H1 (cell line): ENCODE data around the gene PLEKHN1. TPM values are rescaled to one million over a fixed set of nuclear protein-coding genes. Genes with fewer than 3 reads are reported as not detected.

Experiments used
- CTCF ChIA-PET: fragments of 300-600 bp; sonication (Branson Sonifier 250); formaldehyde crosslinking; loops from one replicate; lab custom pipeline; 2021; ENCODE audit not compliant: partially characterized antibody; lab: Charles Lee
- POLR2A ChIA-PET: fragments of 300-600 bp; sonication (Branson Sonifier 250); formaldehyde crosslinking; loops from one replicate; lab custom pipeline; 2021; ENCODE audit warnings: inconsistent platforms; ENCODE audit not compliant: partially characterized antibody; lab: Charles Lee
- DNase-seq, 2 experiments: peaks; one replicate each; pipeline versions ENCODE4 v3.0.0 to v3.0.0-alpha.2; 2010 to 2022; ENCODE audit warnings: low spot score in 2 of 2, low read depth in 1 of 2, mixed read lengths in 1 of 2
- FAIRE-seq: peaks from 2 replicates; lab custom pipeline; 2011; peaks lifted over from hg19 to GRCh38; lab: Jason Lieb, UNC
- H2AFZ ChIP-seq: 2 replicates; pipeline ENCODE4 v1.8.1; 2012; ENCODE audit warnings: low read length, inconsistent platforms
- H2AK5ac ChIP-seq: 2 replicates; pipeline ENCODE4 v1.6.1; 2013; ENCODE audit warnings: low read depth, low read length
- H2BK120ac ChIP-seq: replicated peaks from 2 replicates; pipeline ENCODE3; 2013; ENCODE audit warnings: low read depth, low read length, inconsistent platforms
- H2BK12ac ChIP-seq: 2 replicates; pipeline ENCODE4 v1.6.1; 2013; ENCODE audit warnings: low read depth, low read length
- H2BK15ac ChIP-seq: 2 replicates; pipeline ENCODE4 v1.6.1; 2013; ENCODE audit warnings: low read length
- H2BK20ac ChIP-seq: 2 replicates; pipeline ENCODE4 v1.6.1; 2013; ENCODE audit warnings: low read length
- H2BK5ac ChIP-seq: 2 replicates; pipeline ENCODE4 v1.6.1; 2013; ENCODE audit warnings: low read depth, low read length
- H3K14ac ChIP-seq: 2 replicates; pipeline ENCODE4 v1.6.1; 2013; ENCODE audit warnings: inconsistent platforms; ENCODE audit not compliant: insufficient read length
- H3K18ac ChIP-seq: 2 replicates; pipeline ENCODE4 v1.6.1; 2013; ENCODE audit warnings: low read length; ENCODE audit errors: extremely low read depth
- H3K23ac ChIP-seq: 2 replicates; pipeline ENCODE4 v1.6.1; 2013; ENCODE audit warnings: inconsistent platforms; ENCODE audit not compliant: insufficient read length
- H3K23me2 ChIP-seq: 2 replicates; pipeline ENCODE4 v1.6.1; 2013; ENCODE audit warnings: low read depth, low read length
- H3K27ac ChIP-seq: 2 replicates; pipeline ENCODE4 v1.6.1; 2011; ENCODE audit warnings: low read depth, low read length, inconsistent platforms
- H3K27me3 ChIP-seq, 4 experiments: replicated peaks in 1 of 4; 1 replicate in 1 of 4; 2 replicates in 3 of 4; pipeline versions ENCODE4 v1.6.1 to v1.8.1; 2011 to 2013; ENCODE audit warnings: low read length in 3 of 4, mild to moderate bottlenecking in 3 of 4, inconsistent platforms in 2 of 4, mixed read lengths in 2 of 4, moderate library complexity in 1 of 4; ENCODE audit not compliant: control insufficient read depth in 3 of 4, insufficient read depth in 3 of 4; ENCODE audit errors: extremely low read depth in 1 of 4
- H3K36me3 ChIP-seq, 4 experiments: 2 replicates each; pipeline versions ENCODE4 v1.6.1 to v1.8.1; 2011 to 2013; ENCODE audit warnings: mild to moderate bottlenecking in 4 of 4, low read length in 3 of 4, moderate library complexity in 2 of 4, control low read depth in 1 of 4, inconsistent platforms in 1 of 4; ENCODE audit not compliant: insufficient read depth in 4 of 4, control insufficient read depth in 2 of 4
- H3K4ac ChIP-seq: replicated peaks from 2 replicates; pipeline ENCODE3; 2013; ENCODE audit warnings: low read length, low read depth, mixed read lengths, inconsistent platforms; ENCODE audit not compliant: insufficient read length
- H3K4me1 ChIP-seq, 4 experiments: replicated peaks in 1 of 4; 1 replicate in 1 of 4; 2 replicates in 3 of 4; pipeline versions ENCODE4 v1.6.1 to v1.8.1; 2011 to 2013; ENCODE audit warnings: low read length in 3 of 4, inconsistent platforms in 2 of 4, mixed read lengths in 1 of 4; ENCODE audit not compliant: insufficient read depth in 4 of 4, control insufficient read depth in 3 of 4
- H3K4me2 ChIP-seq, 2 experiments: 2 replicates each; pipeline versions ENCODE4 v1.6.1 to v1.8.1; 2011 to 2013; ENCODE audit warnings: low read depth in 2 of 2, low read length in 2 of 2, control low read depth in 1 of 2, inconsistent platforms in 1 of 2, mild to moderate bottlenecking in 1 of 2; ENCODE audit not compliant: insufficient read depth in 1 of 2
- H3K4me3 ChIP-seq, 4 experiments: fragments of 200-600, 300-600 bp in 1 of 4; sonication (generic), shearing (Covaris generic), sonication (Bioruptor Twin) in 1 of 4; 2 replicates each; pipeline versions ENCODE4 v1.5.1 to v1.8.1; 2011 to 2016; ENCODE audit warnings: low read length in 4 of 4, low read depth in 3 of 4, control low read depth in 2 of 4, inconsistent platforms in 2 of 4, mild to moderate bottlenecking in 2 of 4, mixed read lengths in 1 of 4, moderate library complexity in 1 of 4; ENCODE audit not compliant: insufficient read depth in 2 of 4; ENCODE audit errors: extremely low read depth in 1 of 4
- H3K56ac ChIP-seq: replicated peaks from 2 replicates; pipeline ENCODE3; 2013; ENCODE audit warnings: low read depth, mild to moderate bottlenecking, mixed read lengths, low read length, inconsistent platforms; ENCODE audit not compliant: insufficient read length
- H3K79me1 ChIP-seq: 2 replicates; pipeline ENCODE4 v1.6.1; 2013; ENCODE audit warnings: low read depth, low read length, control low read depth
- H3K79me2 ChIP-seq, 2 experiments: 2 replicates each; pipeline versions ENCODE4 v1.6.1 to v1.8.1; 2012 to 2013; ENCODE audit warnings: low read length in 2 of 2, mild to moderate bottlenecking in 2 of 2, inconsistent platforms in 1 of 2; ENCODE audit not compliant: insufficient read depth in 2 of 2, control insufficient read depth in 1 of 2
- H3K9ac ChIP-seq, 4 experiments: replicated peaks in 1 of 4; 1 replicate in 1 of 4; 2 replicates in 3 of 4; pipeline versions ENCODE4 v1.6.1 to v1.8.1; 2011 to 2013; ENCODE audit warnings: low read depth in 3 of 4, low read length in 3 of 4, control low read depth in 2 of 4, mild to moderate bottlenecking in 2 of 4, moderate library complexity in 2 of 4, inconsistent platforms in 1 of 4; ENCODE audit errors: extremely low read depth in 1 of 4
- H3K9me3 ChIP-seq, 2 experiments: 2 replicates each; pipeline versions ENCODE4 v1.6.1 to v1.8.1; 2012 to 2013; ENCODE audit warnings: mild to moderate bottlenecking in 2 of 2, moderate library complexity in 2 of 2, control low read depth in 1 of 2, inconsistent platforms in 1 of 2, low read depth in 1 of 2, low read length in 1 of 2, mixed read lengths in 1 of 2; ENCODE audit not compliant: insufficient read depth in 2 of 2
- H4K20me1 ChIP-seq, 2 experiments: replicated peaks in 1 of 2; 2 replicates each; pipeline versions ENCODE3 to v1.8.1; 2011 to 2013; ENCODE audit warnings: inconsistent platforms in 2 of 2, low read length in 2 of 2, mild to moderate bottlenecking in 1 of 2; ENCODE audit not compliant: insufficient read depth in 2 of 2, control insufficient read depth in 1 of 2
- H4K5ac ChIP-seq: 2 replicates; pipeline ENCODE4 v1.6.1; 2013; ENCODE audit warnings: low read length, low read depth, mixed read lengths, inconsistent platforms; ENCODE audit not compliant: insufficient read length
- H4K8ac ChIP-seq: 2 replicates; pipeline ENCODE4 v1.8.0; 2013; ENCODE audit warnings: mild to moderate bottlenecking, moderate library complexity, low read length, inconsistent platforms; ENCODE audit not compliant: insufficient read depth; ENCODE audit errors: extremely low read depth
- H4K91ac ChIP-seq: replicated peaks from 2 replicates; pipeline ENCODE3; 2013; ENCODE audit warnings: low read length, mixed read lengths, inconsistent platforms; ENCODE audit not compliant: insufficient read length
- SIRT6 ChIP-seq: IDR thresholded peaks from one replicate; pipeline ENCODE4 v1.7.1; 2012; ENCODE audit warnings: low read length, inconsistent platforms
- SUZ12 ChIP-seq: fragments of 200-600 bp; sonication (generic); IDR thresholded peaks from 2 replicates; pipeline ENCODE4 v1.6.1; 2012; ENCODE audit warnings: mild to moderate bottlenecking, inconsistent platforms, low read length, moderate library complexity, mixed read lengths
- WGBS, 2 experiments: shearing (Covaris generic) in 1 of 2; methylation state at CpG; one replicate each; pipeline versions ENCODE4 v1.1.6 to v1.1.7; 2013 to 2015; ENCODE audit warnings: low lambda C conversion rate in 2 of 2, mixed read lengths in 2 of 2, inconsistent platforms in 1 of 2, low coverage in 1 of 2, missing lambda C conversion rate in 1 of 2; ENCODE audit not compliant: insufficient replicate concordance in 2 of 2, insufficient coverage in 1 of 2, insufficient read length in 1 of 2; ENCODE audit errors: extremely low coverage in 1 of 2, missing lambda C conversion rate in 1 of 2; 5-methylcytosine and 5-hydroxymethylcytosine counted together
- polyA plus RNA-seq, 7 experiments: library from polyadenylated mRNA; depleted of rRNA in 3 of 7; stranded (reverse) in 5 of 7; unstranded in 2 of 7; fragments of >200 nt in 5 of 7; fragments of 200-250 nt in 2 of 7; gene quantifications; 1 replicate in 5 of 7; 2 replicates in 1 of 7; 4 replicates in 1 of 7; pipeline versions ENCODE4 v1.2.1 to v1.2.3, GENCODE V29; 2011 to 2013; ENCODE audit warnings: missing spikeins in 2 of 7, mixed read lengths in 2 of 7
- total RNA-seq: library from RNA; stranded (reverse); fragmentation: NEBNext Ultra II Directional; extraction: Animal tissue kit (Norgen Biotek cat#: 25700); gene quantifications from 2 replicates; pipeline ENCODE4 v1.2.1, GENCODE V29; 2021

PLEKHN1 gene
- total and polyA plus RNA-seq, 2 of the 8 experiments (the other 6 are each of a cell fraction or from before 2014, with no cell fraction given): 0.39 to 1.5 TPM

DNA sequence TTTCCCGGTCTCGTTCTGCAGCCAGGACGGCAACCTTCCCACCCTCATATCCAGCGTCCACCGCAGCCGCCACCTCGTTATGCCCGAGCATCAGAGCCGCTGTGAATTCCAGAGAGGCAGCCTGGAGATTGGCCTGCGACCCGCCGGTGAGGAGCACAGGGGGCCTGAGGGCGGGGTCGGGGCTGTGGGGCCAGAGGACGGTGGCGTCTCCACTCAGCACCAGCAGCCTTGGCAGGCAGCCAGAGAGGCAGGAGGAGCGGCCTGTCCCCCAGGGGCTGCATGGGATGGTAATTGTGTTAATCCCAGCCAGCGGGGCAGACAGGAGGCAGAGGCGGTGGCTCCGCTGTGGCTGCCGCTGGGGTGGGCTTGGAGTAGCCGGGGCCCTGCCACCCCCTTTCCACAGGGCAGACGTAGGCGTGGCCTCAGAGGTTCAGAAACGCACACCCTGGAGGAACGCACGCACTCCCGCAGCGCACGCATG, 30.5 kb upstream of the PLEKHN1 start:
- peaks cover 2 to 29% (median 20%) of the 10 kb centered on the region in 4 experiments for H3K4me1 ChIP-seq
- no peaks in the 10 kb centered on the region for H3K9me3 ChIP-seq
- H3K27me3 ChIP-seq: peaks cover 67 to 87% (median 84%) of the 10 kb centered on the region in 4 experiments

More for the DNA sequence above, 30.5 kb upstream of the PLEKHN1 start:
- peaks cover 0 to 4% (median 0%) of the 10 kb centered on the region in 4 experiments; a peak in 1 of 8 replicates for H3K36me3 ChIP-seq
- CTCF ChIA-PET: interaction anchor here (0.7 kb wide), 1 partner anchor 24 kb away, joined by 3 read pairs; no protein-coding TSS in a partner anchor
- H2AK5ac ChIP-seq: 0 out of 2 replicates have a peak overlapping the region, but pooled peaks have one; percentile 18
- peak; percentile 8; the same call in 1 of the 2 replicates for TF ChIP-seq SUZ12
- TF ChIP-seq SIRT6: no peak
- TF ChIP-seq, all 59 proteins: peak for 1
- no peak overlapping the region for H3K56ac ChIP-seq
- FAIRE-seq (no peak), DNase-seq (no peak)
- no peak overlapping the region for H2AFZ ChIP-seq
- H3K14ac ChIP-seq: no peak overlapping the region
- H3K4ac ChIP-seq: no peak overlapping the region
- H3K27ac ChIP-seq: no peak overlapping the region
- H3K79me2 ChIP-seq: no peaks in the 10 kb centered on the region
- H2BK12ac ChIP-seq: peak overlapping the region; percentile 96; the same call in 1 of the 2 replicates
- H3K4me2 ChIP-seq: peak overlapping the region; percentile 10 to 58
- peak overlapping the region in 1 of 4 experiments; percentile 39; a peak in 2 of 8 replicates for H3K4me3 ChIP-seq
- no peak overlapping the region; the same call in 1 of the 2 replicates for H4K8ac ChIP-seq
- H3K9ac ChIP-seq: no peak overlapping the region
- 0 out of 2 replicates have a peak overlapping the region, but pooled peaks have one; percentile 72 for H2BK15ac ChIP-seq
- H4K91ac ChIP-seq: peak overlapping the region; percentile 84
- no peak overlapping the region for H3K18ac ChIP-seq
- peaks cover 12 to 27% of the 10 kb centered on the region in 2 experiments for H4K20me1 ChIP-seq
- H2BK20ac ChIP-seq: no peak overlapping the region
- POLR2A ChIA-PET: interaction anchor here (0.9 kb wide), 1 partner anchor 8 kb away, joined by 3 read pairs; no protein-coding TSS in a partner anchor
- H3K23ac ChIP-seq: no peak overlapping the region
- 15% methylated on average over 24 of the region's 30 CpGs; no CpG with 5 or more reads in 1 of the 2 experiments for WGBS, 2 experiments
- H3K23me2 ChIP-seq: peaks cover 3% of the 10 kb centered on the region; the same call in 1 of the 2 replicates
- H4K5ac ChIP-seq: no peak overlapping the region
- no peaks in the 10 kb centered on the region for H3K79me1 ChIP-seq
- no peak overlapping the region for H2BK120ac ChIP-seq
- H2BK5ac ChIP-seq: no peak overlapping the region
